Esophagus mucosa (tissue), 1 donor: ENCODE results near the gene SPECC1. TPM values are rescaled to one million over a fixed set of nuclear protein-coding genes. Genes with fewer than 3 reads are reported as not detected.
"Not testable (repeated sequence)": the region's sequence is repeated elsewhere in the genome, so short reads cannot be mapped to it uniquely, and the experiment has no call there.

Experiments
- ATAC-seq: fragments of 200-7000 bp; cut with Tn5 transposase; one replicate; pipeline ENCODE4 v1.9.1; 2020
- total RNA-seq: library from RNA; stranded (reverse); gene quantifications from one replicate; pipeline ENCODE4 v1.2.4, GENCODE V29; 2023
- donor health status: DM: yes; HTN: yes; CAD: no.

The SPECC1 gene
- total RNA-seq, 1 donor from 2014 or later, result 13.8 TPM

GRCh38 chr17:20244671-20245070 is 235.5 kb downstream of the SPECC1 start:
- no peak for ATAC-seq

GRCh38 chr17:20246692-20247091 is 237.5 kb downstream of the SPECC1 start:
- no peak for ATAC-seq

GRCh38 chr17:20253323-20253722 is 244.2 kb downstream of the SPECC1 start:
- ATAC-seq, result no peak

- no peak for ATAC-seq
Observed at GRCh38 chr17:20254541-20254940, 245.4 kb downstream of the SPECC1 start.

GRCh38 chr17:20256144-20256543 is 247.0 kb downstream of the SPECC1 start:
- no peak for ATAC-seq

- ATAC-seq, result no peak
Observed at GRCh38 chr17:20257008-20257407, 247.8 kb downstream of the SPECC1 start.

- no peak for ATAC-seq
Observed at GRCh38 chr17:20257798-20258197, 248.6 kb downstream of the SPECC1 start.

- ATAC-seq, result no peak
Observed at GRCh38 chr17:20259668-20260067, 250.5 kb downstream of the SPECC1 start.

- ATAC-seq, result no peak
Observed at GRCh38 chr17:20260268-20260667, 251.1 kb downstream of the SPECC1 start.

GRCh38 chr17:20262226-20263114 is 253.3 kb downstream of the SPECC1 start:
- no peak for ATAC-seq

GRCh38 chr17:20263115-20263433 is 253.9 kb downstream of the SPECC1 start:
- ATAC-seq, result not testable (repeated sequence)

- peak; percentile 64 for ATAC-seq
Observed at GRCh38 chr17:20263595-20263994, 254.4 kb downstream of the SPECC1 start.

- no peak for ATAC-seq
Observed at GRCh38 chr17:20264996-20265395, 255.8 kb downstream of the SPECC1 start.

GRCh38 chr17:20266806-20267458 is 257.8 kb downstream of the SPECC1 start:
- ATAC-seq, result no peak

GRCh38 chr17:20267459-20267842 is 258.3 kb downstream of the SPECC1 start:
- no peak for ATAC-seq

- ATAC-seq, result no peak
Observed at GRCh38 chr17:20270369-20270768, 261.2 kb downstream of the SPECC1 start.

- ATAC-seq, result no peak
Observed at GRCh38 chr17:20271011-20271610, 262.0 kb downstream of the SPECC1 start.

- no peak for ATAC-seq
Observed at GRCh38 chr17:20273741-20274500, 264.8 kb downstream of the SPECC1 start.

- ATAC-seq, result no peak
Observed at GRCh38 chr17:20275653-20276052, 266.5 kb downstream of the SPECC1 start.

- no peak for ATAC-seq
Observed at GRCh38 chr17:20276421-20276820, 267.3 kb downstream of the SPECC1 start.

- ATAC-seq, result no peak
Observed at GRCh38 chr17:20278805-20279204, 269.6 kb downstream of the SPECC1 start.

- ATAC-seq, result no peak
Observed at GRCh38 chr17:20279631-20280030, 270.5 kb downstream of the SPECC1 start.

GRCh38 chr17:20280051-20280450 is 270.9 kb downstream of the SPECC1 start:
- no peak for ATAC-seq
